Measurements from ENCODE around the gene EPN3.

Gene EPN3

GRCh38 chr17:50584116-50584515 lies 51.6 kb downstream of the EPN3 start:
- no peak for TF ChIP-seq CTCF (IDR thresholded peaks at IDR 0.05)

GRCh38 chr17:50584749-50585148 lies 52.2 kb downstream of the EPN3 start:
- TF ChIP-seq CTCF (IDR thresholded peaks at IDR 0.05): no peak

- TF ChIP-seq CTCF (IDR thresholded peaks at IDR 0.05): no peak
Measured at GRCh38 chr17:50585346-50585745, 52.8 kb downstream of the EPN3 start.

GRCh38 chr17:50585891-50586290 lies 53.4 kb downstream of the EPN3 start:
- TF ChIP-seq CTCF (IDR thresholded peaks at IDR 0.05): no peak

- TF ChIP-seq CTCF (IDR thresholded peaks at IDR 0.05): no peak
Measured at GRCh38 chr17:50586421-50587247, 54.1 kb downstream of the EPN3 start.

GRCh38 chr17:50587571-50587970 lies 55.0 kb downstream of the EPN3 start:
- no peak for TF ChIP-seq CTCF (IDR thresholded peaks at IDR 0.05)

GRCh38 chr17:50588391-50589049 lies 56.0 kb downstream of the EPN3 start:
- TF ChIP-seq CTCF (IDR thresholded peaks at IDR 0.05): no peak

Measured in LNCAP (cell line).